Astrocyte (in vitro differentiated cells and primary cell): ENCODE measurements around the gene NUP62. TPM values are rescaled to one million over a fixed set of nuclear protein-coding genes. Genes with fewer than 3 reads are reported as not detected.
"Not testable (repeated sequence)": the region's sequence is repeated elsewhere in the genome, so short reads cannot be mapped to it uniquely, and the experiment has no call there.

Experiments
- DNase-seq: peaks from one replicate; pipeline ENCODE4 v3.0.0-alpha.2; 2010; ENCODE audit warnings: low read depth
- FAIRE-seq: peaks from 2 replicates; lab custom pipeline; 2011; peaks lifted over from hg19 to GRCh38; lab: Jason Lieb, UNC
- H2AFZ ChIP-seq: 2 replicates; pipeline ENCODE4 v1.6.0; 2012; ENCODE audit warnings: low read depth, low read length, inconsistent platforms
- H3K27ac ChIP-seq: 2 replicates; pipeline ENCODE4 v1.5.1; 2011; ENCODE audit warnings: low read depth, low read length, inconsistent platforms
- H3K27me3 ChIP-seq: 2 replicates; pipeline ENCODE4 v1.6.0; 2011; ENCODE audit warnings: low read length, inconsistent platforms; ENCODE audit not compliant: insufficient read depth
- H3K36me3 ChIP-seq: 2 replicates; pipeline ENCODE4 v1.5.1; 2011; ENCODE audit warnings: low read length, inconsistent platforms; ENCODE audit not compliant: insufficient read depth
- H3K4me1 ChIP-seq: 2 replicates; pipeline ENCODE4 v1.5.1; 2011; ENCODE audit warnings: low read length, inconsistent platforms; ENCODE audit not compliant: insufficient read depth
- H3K4me2 ChIP-seq: 2 replicates; pipeline ENCODE4 v1.6.0; 2012; ENCODE audit warnings: low read length, inconsistent platforms
- H3K4me3 ChIP-seq: 2 replicates; pipeline ENCODE4 v1.5.1; 2011; ENCODE audit warnings: low read depth, mild to moderate bottlenecking, low read length, inconsistent platforms; ENCODE audit not compliant: insufficient read depth
- H3K79me2 ChIP-seq: 2 replicates; pipeline ENCODE4 v1.6.0; 2012; ENCODE audit warnings: mild to moderate bottlenecking, low read length, inconsistent platforms; ENCODE audit not compliant: insufficient read depth
- H3K9ac ChIP-seq: 2 replicates; pipeline ENCODE4 v1.6.0; 2012; ENCODE audit warnings: mild to moderate bottlenecking, low read length, inconsistent platforms
- H3K9me3 ChIP-seq: 2 replicates; pipeline ENCODE4 v1.5.1; 2012; ENCODE audit warnings: low read depth, mild to moderate bottlenecking, low read length, inconsistent platforms; ENCODE audit not compliant: insufficient read depth
- H4K20me1 ChIP-seq: 2 replicates; pipeline ENCODE4 v1.6.0; 2012; ENCODE audit warnings: low read length, inconsistent platforms; ENCODE audit not compliant: insufficient read depth
- H3K27ac Mint-ChIP-seq: one replicate; pipeline ENCODE4 v1.8.0; 2021; ENCODE audit warnings: mild to moderate bottlenecking, mixed read lengths; ENCODE audit not compliant: unreplicated experiment
- H3K27me3 Mint-ChIP-seq: one replicate; pipeline ENCODE4 v1.8.0; 2021; ENCODE audit warnings: low read depth, mixed read lengths; ENCODE audit not compliant: unreplicated experiment
- H3K36me3 Mint-ChIP-seq: one replicate; pipeline ENCODE4 v1.8.0; 2021; ENCODE audit warnings: low read depth, mixed read lengths; ENCODE audit not compliant: unreplicated experiment
- H3K4me1 Mint-ChIP-seq: one replicate; pipeline ENCODE4 v1.8.0; 2021; ENCODE audit warnings: low read depth, mixed read lengths; ENCODE audit not compliant: unreplicated experiment
- H3K4me3 Mint-ChIP-seq: one replicate; pipeline ENCODE4 v1.8.0; 2021; ENCODE audit warnings: mild to moderate bottlenecking, moderate library complexity, mixed read lengths; ENCODE audit not compliant: unreplicated experiment
- H3K9me3 Mint-ChIP-seq: one replicate; pipeline ENCODE4 v1.8.0; 2021; ENCODE audit warnings: mild to moderate bottlenecking, mixed read lengths; ENCODE audit not compliant: unreplicated experiment
- CTCF ChIP-seq: IDR thresholded peaks from 2 replicates; pipeline ENCODE4 v1.5.1; 2011; ENCODE audit warnings: low read depth, mild to moderate bottlenecking, inconsistent platforms, low read length, moderate library complexity; ENCODE audit not compliant: insufficient read depth
- EZH2 ChIP-seq: IDR thresholded peaks from 2 replicates; pipeline ENCODE4 v1.6.1; 2012; ENCODE audit warnings: mild to moderate bottlenecking, low read length, inconsistent platforms; ENCODE audit not compliant: insufficient read depth
- total RNA-seq: library from RNA; stranded (reverse); gene quantifications from 2 replicates; pipeline ENCODE4 v1.2.1, GENCODE V29; 2021

The NUP62 gene
- total RNA-seq, 1 donor from 2014 or later, result 49.5 TPM

- Histone ChIP-seq H3K79me2 (no peaks in the 10 kb centered on the region), H2AFZ (no peak overlapping the region), H3K4me1 (no peaks in the 10 kb centered on the region), H3K36me3 (no peaks in the 10 kb centered on the region), H3K27ac (no peak overlapping the region), H3K4me3 (no peak overlapping the region), H3K4me2 (no peak overlapping the region), H4K20me1 (no peaks in the 10 kb centered on the region), H3K27me3 (no peaks in the 10 kb centered on the region), H3K9ac (no peak overlapping the region), H3K9me3 (no peaks in the 10 kb centered on the region)
- peaks cover 2% of the 10 kb centered on the region for H3K9me3 Mint-ChIP-seq
- TF ChIP-seq CTCF, result no peak
- TF ChIP-seq EZH2, result no peak
- H3K4me1 Mint-ChIP-seq, result no peaks in the 10 kb centered on the region
- no peak for FAIRE-seq
- no peak overlapping the region for H3K4me3 Mint-ChIP-seq
- peaks cover 4% of the 10 kb centered on the region for H3K36me3 Mint-ChIP-seq
- peaks cover 15% of the 10 kb centered on the region for H3K27me3 Mint-ChIP-seq
- no peak for DNase-seq
- H3K27ac Mint-ChIP-seq, result no peak overlapping the region
Measured at GRCh38 chr19:49971991-49972411, 42.7 kb upstream of the NUP62 start.

GRCh38 chr19:49969355-49969754 is 40.1 kb upstream of the NUP62 start:
- not testable (repeated sequence) for H3K4me3 Mint-ChIP-seq, H3K9me3 ChIP-seq, H3K79me2 ChIP-seq, DNase-seq, H3K4me1 Mint-ChIP-seq, H3K27me3 ChIP-seq, H3K4me1 ChIP-seq, H3K4me2 ChIP-seq, H3K36me3 ChIP-seq, H3K36me3 Mint-ChIP-seq, H3K9ac ChIP-seq, H3K4me3 ChIP-seq, H4K20me1 ChIP-seq, H2AFZ ChIP-seq, H3K27ac ChIP-seq, FAIRE-seq, H3K9me3 Mint-ChIP-seq
- Mint-ChIP-seq H3K27me3 (peaks cover 15% of the 10 kb centered on the region), H3K27ac (peak overlapping the region; percentile 47)

GRCh38 chr19:49968279-49968922 is 39.1 kb upstream of the NUP62 start:
- Mint-ChIP-seq H3K9me3 (peaks cover 2% of the 10 kb centered on the region), H3K4me1 (no peaks in the 10 kb centered on the region), H3K36me3 (peaks cover 2% of the 10 kb centered on the region), H3K27ac (no peak overlapping the region), H3K27me3 (peaks cover 12% of the 10 kb centered on the region), H3K4me3 (no peak overlapping the region)
- FAIRE-seq (no peak), DNase-seq (no peak)
- H3K4me3 ChIP-seq, result no peak overlapping the region
- no peaks in the 10 kb centered on the region for H3K79me2 ChIP-seq
- TF ChIP-seq CTCF (no peak), EZH2 (no peak)
- H4K20me1 ChIP-seq, result no peaks in the 10 kb centered on the region
- H3K36me3 ChIP-seq, result no peaks in the 10 kb centered on the region
- no peaks in the 10 kb centered on the region for H3K9me3 ChIP-seq
- H3K27me3 ChIP-seq, result no peaks in the 10 kb centered on the region
- H3K4me1 ChIP-seq, result no peaks in the 10 kb centered on the region
- H3K27ac ChIP-seq, result no peak overlapping the region
- H3K9ac ChIP-seq, result no peak overlapping the region
- H3K4me2 ChIP-seq, result no peak overlapping the region
- no peak overlapping the region for H2AFZ ChIP-seq

- DNase-seq, H3K4me1 Mint-ChIP-seq, H3K4me3 ChIP-seq, H3K4me1 ChIP-seq, H3K9ac ChIP-seq, H3K9me3 Mint-ChIP-seq, H3K27me3 Mint-ChIP-seq, H3K27me3 ChIP-seq, H3K4me2 ChIP-seq, H3K4me3 Mint-ChIP-seq, FAIRE-seq, H3K79me2 ChIP-seq, H3K36me3 ChIP-seq, H3K9me3 ChIP-seq, H3K36me3 Mint-ChIP-seq, H3K27ac Mint-ChIP-seq, H4K20me1 ChIP-seq, H2AFZ ChIP-seq, H3K27ac ChIP-seq: not testable (repeated sequence)
Measured at GRCh38 chr19:49960980-49961379, 31.7 kb upstream of the NUP62 start, which contains the start of gene SIGLEC11. Gene SIGLEC11, minus strand, starts transcription at chr19:49961172. Its CDS starts 91 bp downstream, at chr19:49961081.

- H3K4me3 ChIP-seq, H3K4me3 Mint-ChIP-seq, H3K36me3 Mint-ChIP-seq, H3K27ac Mint-ChIP-seq, FAIRE-seq, H3K36me3 ChIP-seq, H3K9me3 ChIP-seq, H3K4me1 Mint-ChIP-seq, H2AFZ ChIP-seq, DNase-seq, H3K27me3 ChIP-seq, H3K27me3 Mint-ChIP-seq, H3K4me1 ChIP-seq, H3K4me2 ChIP-seq, H3K27ac ChIP-seq, H3K9ac ChIP-seq, H3K79me2 ChIP-seq, H4K20me1 ChIP-seq, H3K9me3 Mint-ChIP-seq: not testable (repeated sequence)
Measured at GRCh38 chr19:49959892-49960291, 30.6 kb upstream of the NUP62 start.
